A549 (cell line): ENCODE measurements around the gene LARGE1. TPM values are rescaled to one million over a fixed set of nuclear protein-coding genes. Genes with fewer than 3 reads are reported as not detected.

Experiments
- ATAC-seq, 2 experiments: fragments of 200-7000 bp in 1 of 2; fragments of >200 bp in 1 of 2; cut with Nextera tagmentation in 1 of 2; cut with Tn5 transposase in 1 of 2; 3 replicates each; pipeline versions ENCODE4 v1.8.0 to v1.9.1; 2018 to 2020; ENCODE audit warnings: mild to moderate bottlenecking in 1 of 2, moderate library complexity in 1 of 2
- CTCF ChIA-PET: fragments of 300-600 bp; sonication (Branson Sonifier 250); formaldehyde crosslinking; extraction: SDS; loops from one replicate; lab custom pipeline; 2021; ENCODE audit warnings: antibody characterized with exemption, inconsistent platforms; lab: Yijun Ruan, JAX
- POLR2A ChIA-PET: fragments of 350-600 bp; formaldehyde crosslinking; extraction: SDS; loops from one replicate; lab custom pipeline; 2021; ENCODE audit warnings: antibody characterized with exemption, inconsistent platforms; lab: Yijun Ruan, JAX
- DNase-seq, 2 experiments: peaks; one replicate each; pipeline versions ENCODE4 v3.0.0 to v3.0.0-alpha.2; 2011 to 2016; ENCODE audit warnings: low read depth in 1 of 2, low spot score in 1 of 2
- FAIRE-seq: peaks from 2 replicates; lab custom pipeline; 2011; peaks lifted over from hg19 to GRCh38; lab: Jason Lieb, UNC
- H3K27ac ChIP-seq, 2 experiments: fragments of >200 bp; sonication (Bioruptor Twin); formaldehyde crosslinking; 3 replicates each; pipeline ENCODE4 v1.5.1; 2016 to 2017
- H3K4me1 ChIP-seq: fragments of >200 bp; sonication (Bioruptor Twin); formaldehyde crosslinking; 3 replicates; pipeline ENCODE4 v1.6.1; 2016
- H3K4me2 ChIP-seq: fragments of >200 bp; sonication (Bioruptor Twin); formaldehyde crosslinking; 3 replicates; pipeline ENCODE4 v1.6.1; 2016
- H3K4me3 ChIP-seq: fragments of >200 bp; sonication (Bioruptor Twin); formaldehyde crosslinking; 3 replicates; pipeline ENCODE4 v1.5.1; 2016
- H3K9me3 ChIP-seq: fragments of >200 bp; sonication (Bioruptor Twin); formaldehyde crosslinking; 3 replicates; pipeline ENCODE4 v1.6.1; 2016
- BHLHE40 ChIP-seq: IDR thresholded peaks from 2 replicates; pipeline ENCODE4 v1.6.1; 2012; ENCODE audit warnings: low read depth, low read length, inconsistent platforms
- CBX2 ChIP-seq: fragments of 200-600 bp; sonication (generic); IDR thresholded peaks from 2 replicates; pipeline ENCODE4 v1.6.1; 2016; ENCODE audit warnings: low read depth, mild to moderate bottlenecking, borderline replicate concordance
- CBX8 ChIP-seq: fragments of 200-600 bp; sonication (generic); IDR thresholded peaks from 2 replicates; pipeline ENCODE4 v1.6.1; 2016
- CHD2 ChIP-seq: fragments of 150-350 bp; IDR thresholded peaks from 2 replicates; pipeline ENCODE4 v1.6.1; 2014; ENCODE audit warnings: low read length; ENCODE audit not compliant: partially characterized antibody
- EHMT2 ChIP-seq: fragments of 200-600 bp; sonication (generic); IDR thresholded peaks from 2 replicates; pipeline ENCODE4 v1.6.1; 2016; ENCODE audit warnings: antibody characterized with exemption, low read depth, mild to moderate bottlenecking, moderate library complexity
- ELK1 ChIP-seq: fragments of 150-350 bp; IDR thresholded peaks from 2 replicates; pipeline ENCODE4 v1.6.1; 2014; ENCODE audit warnings: low read depth, mild to moderate bottlenecking, low read length
- ESRRA ChIP-seq: fragments of 150-350 bp; IDR thresholded peaks from 2 replicates; pipeline ENCODE4 v1.6.1; 2014; ENCODE audit warnings: mild to moderate bottlenecking, low read length, borderline replicate concordance
- FOXS1 ChIP-seq: fragments of 250-450 bp; sonication (Bioruptor Pico); IDR thresholded peaks from 2 replicates; pipeline ENCODE4 v1.5.0; 2020; ENCODE audit warnings: mild to moderate bottlenecking, moderate library complexity
- GATA3 ChIP-seq: IDR thresholded peaks from 2 replicates; pipeline ENCODE4 v1.6.1; 2012; ENCODE audit warnings: borderline replicate concordance
- HES2 ChIP-seq: fragments of >200 bp; sonication (Bioruptor Twin); formaldehyde crosslinking; IDR thresholded peaks from 2 replicates; pipeline ENCODE4 v1.6.1; 2016
- HEYL ChIP-seq: fragments of 250-450 bp; sonication (Bioruptor Pico); IDR thresholded peaks from 2 replicates; pipeline ENCODE4 v1.8.0; 2021; ENCODE audit warnings: mild to moderate bottlenecking, moderate library complexity
- HOXB13 ChIP-seq: fragments of 250-450 bp; sonication (Bioruptor Pico); IDR thresholded peaks from 2 replicates; pipeline ENCODE4 v1.5.0; 2020; ENCODE audit warnings: low read depth, mild to moderate bottlenecking, moderate library complexity
- KDM1A ChIP-seq: fragments of 200-600 bp; sonication (generic); IDR thresholded peaks from 2 replicates; pipeline ENCODE4 v1.6.1; 2016; ENCODE audit warnings: low read depth, mild to moderate bottlenecking
- MAZ ChIP-seq: fragments of 150-350 bp; IDR thresholded peaks from 2 replicates; pipeline ENCODE4 v1.6.1; 2014; ENCODE audit warnings: antibody characterized with exemption, low read depth, low read length, borderline replicate concordance
- NFE2L2 ChIP-seq: fragments of 150-350 bp; conservative IDR thresholded peaks from 2 replicates; pipeline ENCODE4 v1.6.1; 2014; ENCODE audit warnings: low read length
- PHF8 ChIP-seq: fragments of 200-600 bp; sonication (generic); IDR thresholded peaks from 2 replicates; pipeline ENCODE4 v1.6.1; 2016; ENCODE audit warnings: low read depth, mild to moderate bottlenecking, antibody characterized with exemption, moderate library complexity, borderline replicate concordance
- POLR2A ChIP-seq: IDR thresholded peaks from 2 replicates; pipeline ENCODE4 v1.6.1; 2012; ENCODE audit warnings: mild to moderate bottlenecking, low read length
- RAD21 ChIP-seq, 2 experiments: fragments of >200 bp in 1 of 2; sonication (Bioruptor Twin) in 1 of 2; formaldehyde crosslinking in 1 of 2; IDR thresholded peaks in 1 of 2; conservative IDR thresholded peaks in 1 of 2; 2 replicates in 1 of 2; 3 replicates in 1 of 2; pipeline ENCODE4 v1.6.1; 2012 to 2018; ENCODE audit warnings: inconsistent platforms in 1 of 2
- RARB ChIP-seq: fragments of 250-450 bp; sonication (Bioruptor Pico); IDR thresholded peaks from 2 replicates; pipeline ENCODE4 v1.8.0; 2021; ENCODE audit warnings: mild to moderate bottlenecking, moderate library complexity
- RNF2 ChIP-seq: fragments of 200-600 bp; sonication (generic); IDR thresholded peaks from 2 replicates; pipeline ENCODE4 v1.6.1; 2016; ENCODE audit warnings: low read depth, mild to moderate bottlenecking, antibody characterized with exemption, moderate library complexity, borderline replicate concordance
- SMC3 ChIP-seq: fragments of >200 bp; sonication (Bioruptor Twin); formaldehyde crosslinking; IDR thresholded peaks from 3 replicates; pipeline ENCODE4 v1.6.1; 2018; ENCODE audit warnings: inconsistent platforms
- SREBF2 ChIP-seq: fragments of 450-650 bp; IDR thresholded peaks from 2 replicates; pipeline ENCODE4 v1.6.1; 2014; ENCODE audit warnings: mild to moderate bottlenecking, moderate library complexity
- TP53 ChIP-seq: fragments of 250-450 bp; sonication (Bioruptor Pico); IDR thresholded peaks from 2 replicates; pipeline ENCODE4 v1.5.0; 2021; ENCODE audit warnings: mild to moderate bottlenecking, moderate library complexity
- USF2 ChIP-seq: fragments of 450-650 bp; IDR thresholded peaks from 2 replicates; pipeline ENCODE4 v1.6.1; 2014; ENCODE audit warnings: antibody characterized with exemption
- ZC3H11A ChIP-seq: fragments of 450-650 bp; IDR thresholded peaks from 2 replicates; pipeline ENCODE4 v1.6.1; 2014; ENCODE audit warnings: antibody characterized with exemption, mild to moderate bottlenecking
- ZFP36 ChIP-seq: fragments of 450-650 bp; IDR thresholded peaks from 2 replicates; pipeline ENCODE4 v1.6.1; 2014; ENCODE audit warnings: borderline replicate concordance; ENCODE audit not compliant: partially characterized antibody
- ZSCAN20 ChIP-seq: fragments of 250-450 bp; sonication (Bioruptor Pico); IDR thresholded peaks from 2 replicates; pipeline ENCODE4 v1.8.0; 2022; ENCODE audit warnings: mild to moderate bottlenecking, moderate library complexity
- WGBS: methylation state at CpG from one replicate; pipeline ENCODE4 v1.1.6; 2017; ENCODE audit errors: missing lambda C conversion rate; 5-methylcytosine and 5-hydroxymethylcytosine counted together
- polyA plus RNA-seq, 4 experiments: library from polyadenylated mRNA; depleted of rRNA in 3 of 4; stranded (reverse); fragments of >200 nt; fragmentation: RNase III in 1 of 4; extraction: RNeasy Plus Mini Kit Qiagen cat#74134 plus additional on column Dnase treatment in 1 of 4; gene quantifications; 2 replicates in 3 of 4; 3 replicates in 1 of 4; pipeline ENCODE4 v1.2.3, GENCODE V29; 2011 to 2017
- TF ChIP-seq, protein P1 (sequence below): fragments of >200 bp; sonication (Bioruptor Twin); formaldehyde crosslinking; IDR thresholded peaks from 3 replicates; pipeline ENCODE4 v1.5.1; 2016
- TF ChIP-seq, protein P2 (sequence below): fragments of 250-450 bp; sonication (Bioruptor Pico); IDR thresholded peaks from 2 replicates; pipeline ENCODE4 v1.5.0; 2021; ENCODE audit warnings: mild to moderate bottlenecking, moderate library complexity, borderline replicate concordance
- TF ChIP-seq, protein P3 (sequence below): IDR thresholded peaks from 2 replicates; pipeline ENCODE4 v1.6.1; 2012; ENCODE audit warnings: low read depth, borderline replicate concordance

Gene LARGE1
- polyA plus RNA-seq, 2 of the 4 experiments (the other 2 are of a cell fraction) = 2.7 to 5.8 TPM

- TF ChIP-seq FOXS1 (CRISPR knock-in tag) (no peak), RAD21 (conservative IDR thresholded peaks at IDR 0.05 in 1 of 2, IDR thresholded peaks at IDR 0.05 in 1 of 2) (no peak), SREBF2 (no peak)
- TF ChIP-seq, protein P1, sequence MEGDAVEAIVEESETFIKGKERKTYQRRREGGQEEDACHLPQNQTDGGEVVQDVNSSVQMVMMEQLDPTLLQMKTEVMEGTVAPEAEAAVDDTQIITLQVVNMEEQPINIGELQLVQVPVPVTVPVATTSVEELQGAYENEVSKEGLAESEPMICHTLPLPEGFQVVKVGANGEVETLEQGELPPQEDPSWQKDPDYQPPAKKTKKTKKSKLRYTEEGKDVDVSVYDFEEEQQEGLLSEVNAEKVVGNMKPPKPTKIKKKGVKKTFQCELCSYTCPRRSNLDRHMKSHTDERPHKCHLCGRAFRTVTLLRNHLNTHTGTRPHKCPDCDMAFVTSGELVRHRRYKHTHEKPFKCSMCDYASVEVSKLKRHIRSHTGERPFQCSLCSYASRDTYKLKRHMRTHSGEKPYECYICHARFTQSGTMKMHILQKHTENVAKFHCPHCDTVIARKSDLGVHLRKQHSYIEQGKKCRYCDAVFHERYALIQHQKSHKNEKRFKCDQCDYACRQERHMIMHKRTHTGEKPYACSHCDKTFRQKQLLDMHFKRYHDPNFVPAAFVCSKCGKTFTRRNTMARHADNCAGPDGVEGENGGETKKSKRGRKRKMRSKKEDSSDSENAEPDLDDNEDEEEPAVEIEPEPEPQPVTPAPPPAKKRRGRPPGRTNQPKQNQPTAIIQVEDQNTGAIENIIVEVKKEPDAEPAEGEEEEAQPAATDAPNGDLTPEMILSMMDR = no peak
- TF ChIP-seq, all 56 proteins: peak for 0
- ATAC-seq = no peak
- H3K9me3 ChIP-seq = no peaks in the 10 kb centered on the region; the same call in 2 of the 3 replicates
Observed at GRCh38 chr22:33248948-33249347, 671.3 kb downstream of the LARGE1 start.

GRCh38 chr22:33247758-33248157 lies 672.5 kb downstream of the LARGE1 start:
- no peak overlapping the region for H3K27ac ChIP-seq
- TF ChIP-seq RNF2 = no peak
- TF ChIP-seq TP53 = no peak
- TF ChIP-seq POLR2A = no peak
- TF ChIP-seq PHF8 = no peak
- no peak for TF ChIP-seq HES2
- no peak for TF ChIP-seq ZFP36
- TF ChIP-seq CBX8 = no peak
- no peak for TF ChIP-seq HOXB13 (CRISPR knock-in tag)
- TF ChIP-seq SREBF2 = no peak
- no peak for TF ChIP-seq SMC3
- no peak for TF ChIP-seq CHD2
- no peak for TF ChIP-seq MAZ
- no peak for TF ChIP-seq ESRRA
- TF ChIP-seq BHLHE40 = no peak
- TF ChIP-seq NFE2L2 = no peak
- TF ChIP-seq HEYL (CRISPR knock-in tag) = no peak
- no peak for TF ChIP-seq CBX2
- TF ChIP-seq, protein P2, sequence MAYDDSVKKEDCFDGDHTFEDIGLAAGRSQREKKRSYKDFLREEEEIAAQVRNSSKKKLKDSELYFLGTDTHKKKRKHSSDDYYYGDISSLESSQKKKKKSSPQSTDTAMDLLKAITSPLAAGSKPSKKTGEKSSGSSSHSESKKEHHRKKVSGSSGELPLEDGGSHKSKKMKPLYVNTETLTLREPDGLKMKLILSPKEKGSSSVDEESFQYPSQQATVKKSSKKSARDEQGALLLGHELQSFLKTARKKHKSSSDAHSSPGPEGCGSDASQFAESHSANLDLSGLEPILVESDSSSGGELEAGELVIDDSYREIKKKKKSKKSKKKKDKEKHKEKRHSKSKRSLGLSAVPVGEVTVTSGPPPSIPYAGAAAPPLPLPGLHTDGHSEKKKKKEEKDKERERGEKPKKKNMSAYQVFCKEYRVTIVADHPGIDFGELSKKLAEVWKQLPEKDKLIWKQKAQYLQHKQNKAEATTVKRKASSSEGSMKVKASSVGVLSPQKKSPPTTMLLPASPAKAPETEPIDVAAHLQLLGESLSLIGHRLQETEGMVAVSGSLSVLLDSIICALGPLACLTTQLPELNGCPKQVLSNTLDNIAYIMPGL = no peak
- ATAC-seq (no peak), DNase-seq (no peak), FAIRE-seq (no peak)
- no peak overlapping the region for H3K4me2 ChIP-seq
- H3K4me3 ChIP-seq = no peak overlapping the region
- WGBS = 17% methylated on average over 2 of the region's 2 CpGs
- CTCF ChIA-PET = no interaction called here
- H3K4me1 ChIP-seq = no peaks in the 10 kb centered on the region
- POLR2A ChIA-PET = no interaction called here
- no peaks in the 10 kb centered on the region; the same call in 2 of the 3 replicates for H3K9me3 ChIP-seq

More at GRCh38 chr22:33248948-33249347, 671.3 kb downstream of the LARGE1 start:
- FAIRE-seq (no peak), DNase-seq (no peak)
- ChIA-PET CTCF (no interaction called here), POLR2A (no interaction called here)
- 0% methylated on average over 2 of the region's 2 CpGs for WGBS
- no peaks in the 10 kb centered on the region for H3K4me1 ChIP-seq
- H3K27ac ChIP-seq = no peak overlapping the region
- H3K4me2 ChIP-seq = no peak overlapping the region
- H3K4me3 ChIP-seq = no peak overlapping the region

GRCh38 chr22:33242078-33242477 lies 678.2 kb downstream of the LARGE1 start:
- no peak for FAIRE-seq
- TF ChIP-seq ELK1 = no peak
- no peak for TF ChIP-seq MAZ
- no peak for TF ChIP-seq CBX8
- no peak for TF ChIP-seq USF2
- TF ChIP-seq HEYL (CRISPR knock-in tag) = no peak
- no peak for TF ChIP-seq HOXB13 (CRISPR knock-in tag)
- no peak for TF ChIP-seq EHMT2
- no peak for TF ChIP-seq GATA3
- no peak for TF ChIP-seq SMC3
- no peak for TF ChIP-seq ZC3H11A
- TF ChIP-seq PHF8 = no peak
- no peak for TF ChIP-seq SREBF2
- no peak for TF ChIP-seq KDM1A
- no peak for TF ChIP-seq RARB (CRISPR knock-in tag)
- no peak for TF ChIP-seq ZSCAN20 (CRISPR knock-in tag)
- TF ChIP-seq, protein P3, sequence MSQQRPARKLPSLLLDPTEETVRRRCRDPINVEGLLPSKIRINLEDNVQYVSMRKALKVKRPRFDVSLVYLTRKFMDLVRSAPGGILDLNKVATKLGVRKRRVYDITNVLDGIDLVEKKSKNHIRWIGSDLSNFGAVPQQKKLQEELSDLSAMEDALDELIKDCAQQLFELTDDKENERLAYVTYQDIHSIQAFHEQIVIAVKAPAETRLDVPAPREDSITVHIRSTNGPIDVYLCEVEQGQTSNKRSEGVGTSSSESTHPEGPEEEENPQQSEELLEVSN = no peak

More at GRCh38 chr22:33242078-33242477, 678.2 kb downstream of the LARGE1 start:
- no peak overlapping the region for H3K27ac ChIP-seq
- no peak overlapping the region for H3K4me2 ChIP-seq
- POLR2A ChIA-PET = no interaction called here
- H3K4me1 ChIP-seq = no peaks in the 10 kb centered on the region
- CTCF ChIA-PET = no interaction called here
- ATAC-seq (no peak), DNase-seq (no peak)
- H3K4me3 ChIP-seq = no peak overlapping the region
- H3K9me3 ChIP-seq = no peaks in the 10 kb centered on the region; the same call in 2 of the 3 replicates
